ENCODE data around the gene CLDN7.
"Not testable (repeated sequence)": the region's sequence is repeated elsewhere in the genome, so short reads cannot be mapped to it uniquely, and the experiment has no call there.

Gene CLDN7

GRCh38 chr17:7252176-7253043 is 9.9 kb downstream of the CLDN7 start, which contains the start of gene ELP5:
ELP5 (plus strand) TSS chr17:7252215; CDS start chr17:7252551, 336 bp downstream.
- peak; percentile 98 for DNase-seq

GRCh38 chr17:7251661-7252175 is 10.6 kb downstream of the CLDN7 start, which contains the start of gene CTDNEP1:
CTDNEP1 (minus strand) TSS chr17:7251734; CDS start chr17:7251296, 438 bp downstream.
- DNase-seq = peak; percentile 100

GRCh38 chr17:7250695-7251627 is 11.3 kb downstream of the CLDN7 start:
- peak; percentile 54 for DNase-seq

- no peak for DNase-seq
Observed at GRCh38 chr17:7249830-7250229, 12.4 kb downstream of the CLDN7 start.

- no peak for DNase-seq
Observed at GRCh38 chr17:7249214-7249613, 13.1 kb downstream of the CLDN7 start.

GRCh38 chr17:7248796-7249195 is 13.5 kb downstream of the CLDN7 start:
- no peak for DNase-seq

- DNase-seq = no peak
Observed at GRCh38 chr17:7246779-7247178, 15.5 kb downstream of the CLDN7 start.

- not testable (repeated sequence) for DNase-seq
Observed at GRCh38 chr17:7243838-7244237, 18.4 kb downstream of the CLDN7 start.

- DNase-seq = no peak
Observed at GRCh38 chr17:7243453-7243729, 18.9 kb downstream of the CLDN7 start.

- peak; percentile 98 for DNase-seq
Observed at GRCh38 chr17:7242717-7243452, 19.4 kb downstream of the CLDN7 start.

GRCh38 chr17:7241783-7242716 is 20.2 kb downstream of the CLDN7 start, which contains the start of gene GABARAP:
GABARAP (minus strand) TSS chr17:7242449; CDS start chr17:7242330, 119 bp downstream.
- DNase-seq = peak; percentile 95

GRCh38 chr17:7241090-7241733 is 21.1 kb downstream of the CLDN7 start:
- no peak for DNase-seq

- DNase-seq = no peak
Observed at GRCh38 chr17:7240375-7240774, 21.9 kb downstream of the CLDN7 start.

- peak; percentile 100 for DNase-seq
Observed at GRCh38 chr17:7239091-7240027, 22.9 kb downstream of the CLDN7 start, which contains the start of gene PHF23. PHF23 (minus strand) TSS chr17:7239457; CDS start chr17:7239279, 178 bp downstream.

GRCh38 chr17:7238420-7239090 is 23.7 kb downstream of the CLDN7 start:
- DNase-seq = no peak

- DNase-seq = peak; percentile 80
Observed at GRCh38 chr17:7237761-7238419, 24.4 kb downstream of the CLDN7 start.

GRCh38 chr17:7237266-7237760 is 25.0 kb downstream of the CLDN7 start:
- DNase-seq = no peak

- no peak for DNase-seq
Observed at GRCh38 chr17:7236808-7237207, 25.5 kb downstream of the CLDN7 start.

All from islet precursor cell (in vitro differentiated cells).